ENCODE measurements around the gene DOHH. TPM values are rescaled to one million over a fixed set of nuclear protein-coding genes. Genes with fewer than 3 reads are reported as not detected.

Gene DOHH
- polyA plus RNA-seq, 2 of the 4 experiments (the other 2 are of a cell fraction) = 4.6 to 13.3 TPM

DNA sequence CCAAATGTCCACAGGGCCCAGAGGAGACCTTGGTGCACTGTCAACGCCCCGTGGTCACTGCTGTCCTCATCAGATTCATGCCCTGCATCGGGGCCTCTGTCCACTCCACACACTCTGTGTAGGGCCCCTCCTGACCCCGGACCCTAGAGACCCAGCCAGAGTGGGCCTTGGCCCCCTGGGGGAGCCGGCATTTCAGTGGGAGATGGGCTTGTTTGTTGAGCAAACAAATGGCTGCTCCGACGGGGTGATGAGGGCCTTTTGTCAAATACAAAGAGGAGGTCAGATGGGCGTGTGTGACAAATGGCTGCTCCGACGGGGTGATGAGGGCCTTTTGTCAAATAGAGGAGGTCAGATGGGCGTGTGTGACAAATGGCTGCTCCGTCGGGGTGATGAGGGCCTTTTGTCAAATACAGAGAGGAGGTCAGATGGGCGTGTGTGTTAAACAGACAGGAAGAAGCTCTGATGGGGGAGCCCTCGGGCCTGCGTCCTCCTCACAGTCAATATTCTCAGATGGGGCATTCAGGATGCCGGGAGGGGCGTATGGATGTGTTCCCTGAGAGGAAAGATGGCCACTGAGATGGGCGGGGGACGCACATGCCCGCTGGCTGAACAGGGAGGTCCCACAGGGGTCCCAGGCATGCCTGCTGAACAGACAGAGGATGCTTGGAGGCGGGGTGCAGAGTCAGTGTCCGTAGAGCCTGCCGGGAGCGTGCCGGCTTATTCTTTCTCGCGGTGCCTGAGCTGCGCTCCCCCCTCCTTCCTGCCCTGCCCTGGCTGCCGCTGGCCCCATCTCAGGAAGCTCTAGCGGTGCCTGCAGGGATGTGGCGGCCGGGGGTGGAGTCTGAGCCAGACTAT lies 56.4 kb downstream of the DOHH start:
- no peak for FAIRE-seq
- no peak for DNase-seq (ENCODE audit: low read depth in 1 of 2, low spot score in 1 of 2)
- H3K4me3 ChIP-seq = no peak overlapping the region
- POLR2A ChIA-PET = no interaction called here
- peaks cover 7% of the 10 kb centered on the region; the same call in 1 of the 3 replicates for H3K4me1 ChIP-seq
- ATAC-seq = no peak
- TF ChIP-seq ELK1 (IDR thresholded peaks at IDR 0.05; ENCODE audit: low read depth, low read length) (no peak), RCOR1 (IDR thresholded peaks at IDR 0.05; ENCODE audit: low read depth, low read length) (no peak), MAX (IDR thresholded peaks at IDR 0.05) (no peak), CBX8 (IDR thresholded peaks at IDR 0.05) (no peak), EHF (CRISPR knock-in tag; IDR thresholded peaks at IDR 0.05) (no peak), NFE2L2 (conservative IDR thresholded peaks at IDR 0.05; ENCODE audit: low read length) (no peak), POLR2AphosphoS2 (conservative IDR thresholded peaks at IDR 0.05; ENCODE audit: low read length) (no peak), JUNB (IDR thresholded peaks at IDR 0.05) (no peak), CEBPB (IDR thresholded peaks at IDR 0.05) (no peak), RARB (CRISPR knock-in tag; IDR thresholded peaks at IDR 0.05) (no peak), HEYL (CRISPR knock-in tag; IDR thresholded peaks at IDR 0.05) (no peak)
- TF ChIP-seq, protein P1, sequence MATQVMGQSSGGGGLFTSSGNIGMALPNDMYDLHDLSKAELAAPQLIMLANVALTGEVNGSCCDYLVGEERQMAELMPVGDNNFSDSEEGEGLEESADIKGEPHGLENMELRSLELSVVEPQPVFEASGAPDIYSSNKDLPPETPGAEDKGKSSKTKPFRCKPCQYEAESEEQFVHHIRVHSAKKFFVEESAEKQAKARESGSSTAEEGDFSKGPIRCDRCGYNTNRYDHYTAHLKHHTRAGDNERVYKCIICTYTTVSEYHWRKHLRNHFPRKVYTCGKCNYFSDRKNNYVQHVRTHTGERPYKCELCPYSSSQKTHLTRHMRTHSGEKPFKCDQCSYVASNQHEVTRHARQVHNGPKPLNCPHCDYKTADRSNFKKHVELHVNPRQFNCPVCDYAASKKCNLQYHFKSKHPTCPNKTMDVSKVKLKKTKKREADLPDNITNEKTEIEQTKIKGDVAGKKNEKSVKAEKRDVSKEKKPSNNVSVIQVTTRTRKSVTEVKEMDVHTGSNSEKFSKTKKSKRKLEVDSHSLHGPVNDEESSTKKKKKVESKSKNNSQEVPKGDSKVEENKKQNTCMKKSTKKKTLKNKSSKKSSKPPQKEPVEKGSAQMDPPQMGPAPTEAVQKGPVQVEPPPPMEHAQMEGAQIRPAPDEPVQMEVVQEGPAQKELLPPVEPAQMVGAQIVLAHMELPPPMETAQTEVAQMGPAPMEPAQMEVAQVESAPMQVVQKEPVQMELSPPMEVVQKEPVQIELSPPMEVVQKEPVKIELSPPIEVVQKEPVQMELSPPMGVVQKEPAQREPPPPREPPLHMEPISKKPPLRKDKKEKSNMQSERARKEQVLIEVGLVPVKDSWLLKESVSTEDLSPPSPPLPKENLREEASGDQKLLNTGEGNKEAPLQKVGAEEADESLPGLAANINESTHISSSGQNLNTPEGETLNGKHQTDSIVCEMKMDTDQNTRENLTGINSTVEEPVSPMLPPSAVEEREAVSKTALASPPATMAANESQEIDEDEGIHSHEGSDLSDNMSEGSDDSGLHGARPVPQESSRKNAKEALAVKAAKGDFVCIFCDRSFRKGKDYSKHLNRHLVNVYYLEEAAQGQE (IDR thresholded peaks at IDR 0.05) = no peak
- TF ChIP-seq, protein P2, sequence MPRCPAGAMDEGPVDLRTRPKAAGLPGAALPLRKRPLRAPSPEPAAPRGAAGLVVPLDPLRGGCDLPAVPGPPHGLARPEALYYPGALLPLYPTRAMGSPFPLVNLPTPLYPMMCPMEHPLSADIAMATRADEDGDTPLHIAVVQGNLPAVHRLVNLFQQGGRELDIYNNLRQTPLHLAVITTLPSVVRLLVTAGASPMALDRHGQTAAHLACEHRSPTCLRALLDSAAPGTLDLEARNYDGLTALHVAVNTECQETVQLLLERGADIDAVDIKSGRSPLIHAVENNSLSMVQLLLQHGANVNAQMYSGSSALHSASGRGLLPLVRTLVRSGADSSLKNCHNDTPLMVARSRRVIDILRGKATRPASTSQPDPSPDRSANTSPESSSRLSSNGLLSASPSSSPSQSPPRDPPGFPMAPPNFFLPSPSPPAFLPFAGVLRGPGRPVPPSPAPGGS (IDR thresholded peaks at IDR 0.05) = no peak
- no peak overlapping the region for H3K27ac ChIP-seq
- CTCF ChIA-PET = interaction anchor here (0.6 to 2.1 kb wide), 3 partner anchors 25 to 119 kb away, joined by 3 to 8 read pairs (median 4); no protein-coding TSS in a partner anchor
- no peaks in the 10 kb centered on the region for H3K9me3 ChIP-seq
- no peak overlapping the region for H3K4me2 ChIP-seq
- 69% methylated on average over 16 of the region's 33 CpGs for WGBS (ENCODE audit: missing lambda C conversion rate)

DNA sequence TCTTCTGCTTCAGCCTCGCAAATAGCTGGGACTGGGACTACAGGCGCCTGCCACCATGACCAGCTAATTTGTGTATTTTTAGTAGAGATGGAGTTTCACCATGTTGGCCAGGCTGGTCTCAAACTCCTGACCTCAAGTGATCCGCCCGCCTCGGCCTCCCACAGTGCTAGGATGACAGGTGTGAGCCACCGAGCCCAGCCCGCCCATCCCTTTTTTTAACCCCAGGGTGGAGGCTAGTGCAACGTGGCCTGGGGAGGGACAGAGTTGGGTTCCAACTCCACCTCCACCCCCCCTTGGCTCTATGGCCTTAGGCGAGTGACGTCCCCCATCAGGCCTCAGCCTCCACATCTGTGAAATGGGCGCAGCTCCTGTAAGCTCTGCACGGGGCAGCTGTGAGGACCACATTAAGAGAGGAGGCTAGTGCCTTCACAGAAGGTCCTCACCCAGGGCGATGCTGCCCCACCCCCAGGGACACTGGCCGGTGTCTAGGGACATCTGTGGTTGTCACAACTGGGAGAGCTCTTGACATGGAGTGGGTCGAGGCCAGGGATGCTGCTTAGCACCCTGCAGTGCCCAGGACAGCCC lies 57.9 kb downstream of the DOHH start:
- ChIA-PET CTCF (interaction anchor here (0.7 to 2.1 kb wide), 5 partner anchors 27 to 803 kb away, joined by 3 to 8 read pairs (median 4); no protein-coding TSS in a partner anchor), POLR2A (no interaction called here)

More for the DNA sequence above, 57.9 kb downstream of the DOHH start:
- H3K4me3 ChIP-seq = no peak overlapping the region
- H3K4me1 ChIP-seq = peaks cover 7% of the 10 kb centered on the region; the same call in 1 of the 3 replicates
- ATAC-seq (no peak), FAIRE-seq (no peak), DNase-seq (ENCODE audit: low read depth in 1 of 2, low spot score in 1 of 2) (no peak)
- no peak overlapping the region for H3K4me2 ChIP-seq
- 87% methylated on average over 7 of the region's 15 CpGs for WGBS (ENCODE audit: missing lambda C conversion rate)
- TF ChIP-seq ZC3H11A (IDR thresholded peaks at IDR 0.05) (no peak), JUNB (IDR thresholded peaks at IDR 0.05) (no peak), SMC3 (IDR thresholded peaks at IDR 0.05) (no peak), NR3C1 (IDR thresholded peaks at IDR 0.05) (no peak), ZFP36 (IDR thresholded peaks at IDR 0.05; ENCODE audit: borderline replicate concordance, partially characterized antibody) (no peak), HOXB13 (CRISPR knock-in tag; IDR thresholded peaks at IDR 0.05; ENCODE audit: low read depth) (no peak), POLR2A (IDR thresholded peaks at IDR 0.05; ENCODE audit: low read length) (no peak), MAFK (IDR thresholded peaks at IDR 0.05; ENCODE audit: partially characterized antibody) (no peak), HOXB5 (CRISPR knock-in tag; IDR thresholded peaks at IDR 0.05) (no peak), TP53 (CRISPR knock-in tag; IDR thresholded peaks at IDR 0.05) (no peak), CBX2 (IDR thresholded peaks at IDR 0.05; ENCODE audit: borderline replicate concordance, low read depth) (no peak), HEYL (CRISPR knock-in tag; IDR thresholded peaks at IDR 0.05) (no peak)
- TF ChIP-seq, protein P2 (IDR thresholded peaks at IDR 0.05) = no peak
- no peaks in the 10 kb centered on the region for H3K9me3 ChIP-seq
- no peak overlapping the region; a peak in 1 of 6 replicates for H3K27ac ChIP-seq

All from A549 (cell line).